ENCODE data around the gene EXOC2. TPM values are rescaled to one million over a fixed set of nuclear protein-coding genes. Genes with fewer than 3 reads are reported as not detected.
A peak's percentile ranks its signal among the peaks of the same experiment; 100 is the strongest.
"Not testable (repeated sequence)": the region's sequence is repeated elsewhere in the genome, so short reads cannot be mapped to it uniquely, and the experiment has no call there.

Gene EXOC2
- total and polyA plus RNA-seq, 10 donors: 7.0 to 32.8 (median 25.3) TPM

GRCh38 chr6:610882-611281 is 82.1 kb downstream of the EXOC2 start:
- H3K36me3 ChIP-seq: peaks cover 0 to 81% (median 23%) of the 10 kb centered on the region in 6 donors
- TF ChIP-seq CTCF (IDR thresholded peaks at IDR 0.05 in 8 of 11, conservative IDR thresholded peaks at IDR 0.05 in 3 of 11): no peak
- no peak for TF ChIP-seq POLR2A (IDR thresholded peaks at IDR 0.05)
- no peak for TF ChIP-seq POLR2AphosphoS5 (IDR thresholded peaks at IDR 0.05)
- H3K27me3 ChIP-seq (replicated peaks in 1 of 7): no peaks in the 10 kb centered on the region
- peaks cover 0 to 23% (median 10%) of the 10 kb centered on the region in 6 donors for H3K4me1 ChIP-seq
- intact Hi-C loops (cut with DNase I; ENCODE audit: low total_unique reads): no loop called here
- H3K4me3 ChIP-seq: no peak overlapping the region
- H3K27ac ChIP-seq: peak overlapping the region in 2 of 8 donors; percentile 9 to 34
- no peak for DNase-seq
- H3K9me3 ChIP-seq: no peaks in the 10 kb centered on the region
- WGBS, 5 donors: 10 to 26% (median 16%) methylated on average over 2 of the region's 2 CpGs

DNA sequence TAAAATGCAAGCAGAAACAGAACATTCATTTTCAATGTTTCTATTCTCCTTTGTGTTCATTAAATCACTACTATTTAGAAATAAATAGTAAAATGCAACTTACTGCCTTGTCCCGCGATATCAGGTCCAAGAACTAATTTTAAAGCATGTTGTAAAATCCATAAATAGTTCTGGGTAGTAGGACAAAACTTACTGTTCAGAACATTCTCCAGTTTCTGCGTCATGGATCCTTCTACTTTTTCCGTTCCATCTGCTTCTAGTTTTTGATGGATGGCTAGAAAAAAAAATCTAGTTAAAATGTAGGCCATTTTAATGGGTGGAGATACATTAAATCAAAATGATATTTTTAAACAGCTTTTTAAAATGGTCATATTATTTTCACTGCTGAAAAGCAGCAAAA is 83.0 kb downstream of the EXOC2 start:
- no peaks in the 10 kb centered on the region for H3K9me3 ChIP-seq
- TF ChIP-seq CTCF (IDR thresholded peaks at IDR 0.05 in 8 of 11, conservative IDR thresholded peaks at IDR 0.05 in 3 of 11) (no peak), POLR2A (IDR thresholded peaks at IDR 0.05) (no peak), POLR2AphosphoS5 (IDR thresholded peaks at IDR 0.05) (no peak)
- intact Hi-C loops (cut with DNase I; ENCODE audit: low total_unique reads): no loop called here
- H3K27me3 ChIP-seq (replicated peaks in 1 of 7): no peaks in the 10 kb centered on the region
- no peak overlapping the region for H3K27ac ChIP-seq
- no peak overlapping the region for H3K4me3 ChIP-seq
- 89 to 98% (median 96%) methylated on average over 4 of the region's 4 CpGs for WGBS, 5 donors
- DNase-seq: no peak
- H3K4me1 ChIP-seq: peaks cover 0 to 23% (median 10%) of the 10 kb centered on the region in 6 donors
- peaks cover 0 to 72% (median 23%) of the 10 kb centered on the region in 6 donors for H3K36me3 ChIP-seq

- TF ChIP-seq POLR2AphosphoS5 (IDR thresholded peaks at IDR 0.05) (no peak), POLR2A (IDR thresholded peaks at IDR 0.05) (no peak), CTCF (IDR thresholded peaks at IDR 0.05 in 8 of 11, conservative IDR thresholded peaks at IDR 0.05 in 3 of 11) (no peak)
- H3K27ac ChIP-seq: no peak overlapping the region
- intact Hi-C loops (cut with DNase I; ENCODE audit: low total_unique reads): no loop called here
- no peaks in the 10 kb centered on the region for H3K9me3 ChIP-seq
- no peak for DNase-seq
- H3K27me3 ChIP-seq (replicated peaks in 1 of 7): no peaks in the 10 kb centered on the region
- WGBS, 5 donors: 89 to 96% (median 92%) methylated on average over 14 of the region's 14 CpGs
- peaks cover 0 to 21% (median 10%) of the 10 kb centered on the region in 6 donors for H3K4me1 ChIP-seq
- peaks cover 0 to 63% (median 19%) of the 10 kb centered on the region in 6 donors for H3K36me3 ChIP-seq
- no peak overlapping the region for H3K4me3 ChIP-seq
These were observed 86.0 kb downstream of the EXOC2 start for GRCh38 chr6:606829-607379.

DNA sequence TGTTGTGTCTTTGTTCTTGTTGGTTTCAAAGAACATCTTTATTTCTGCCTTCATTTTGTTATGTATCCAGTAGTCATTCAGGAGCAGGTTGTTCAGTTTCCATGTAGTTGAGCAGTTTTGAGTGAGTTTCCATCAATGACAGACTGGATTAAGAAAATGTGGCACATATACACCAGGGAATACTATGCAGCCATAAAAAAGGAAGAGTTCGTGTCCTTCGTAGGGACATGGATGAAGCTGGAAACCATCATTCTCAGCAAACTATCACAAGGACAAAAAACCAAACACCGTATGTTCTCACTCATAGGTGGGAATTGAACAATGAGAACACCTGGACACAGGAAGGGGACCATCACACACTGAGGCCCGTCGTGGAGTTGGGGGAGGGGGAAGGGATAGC is 87.0 kb downstream of the EXOC2 start:
- H3K36me3 ChIP-seq: peaks cover 0 to 62% (median 19%) of the 10 kb centered on the region in 6 donors
- H3K4me1 ChIP-seq: peaks cover 0 to 11% (median 4%) of the 10 kb centered on the region in 6 donors
- 89 to 98% (median 96%) methylated on average over 5 of the region's 5 CpGs for WGBS, 5 donors
- H3K4me3 ChIP-seq; H3K27ac ChIP-seq; H3K27me3 ChIP-seq (replicated peaks in 1 of 7); DNase-seq; H3K9me3 ChIP-seq; intact Hi-C loops (cut with DNase I; ENCODE audit: low total_unique reads): not testable (repeated sequence)

Measured in spleen (tissue), 11 donors.